ENCODE results near the gene UCP2.

Gene UCP2

GRCh38 chr11:73968356-73968966, 14.2 kb downstream of the UCP2 start:
- no peak for DNase-seq

- no peak for DNase-seq
Observed at GRCh38 chr11:73965764-73966121, 16.9 kb downstream of the UCP2 start.

- no peak for DNase-seq
Observed at GRCh38 chr11:73965076-73965763, 17.4 kb downstream of the UCP2 start.

- DNase-seq, result no peak
Observed at GRCh38 chr11:73963861-73964260, 18.8 kb downstream of the UCP2 start.

- no peak for DNase-seq
Observed at GRCh38 chr11:73962101-73962705, 20.4 kb downstream of the UCP2 start.

- DNase-seq, result no peak
Observed at GRCh38 chr11:73961321-73961720, 21.3 kb downstream of the UCP2 start.

GRCh38 chr11:73958521-73959141, 24.0 kb downstream of the UCP2 start:
- DNase-seq, result no peak

- DNase-seq, result no peak
Observed at GRCh38 chr11:73957654-73958361, 24.8 kb downstream of the UCP2 start.

GRCh38 chr11:73956876-73957653, 25.6 kb downstream of the UCP2 start:
- no peak for DNase-seq

- no peak for DNase-seq
Observed at GRCh38 chr11:73951797-73952196, 30.8 kb downstream of the UCP2 start.

GRCh38 chr11:73950869-73951710, 31.6 kb downstream of the UCP2 start, which contains the start of gene DNAJB13:
TSS of gene DNAJB13 (plus strand) at chr11:73951026. CDS start at chr11:73951070, 44 bp downstream.
- DNase-seq, result peak; percentile 25 to 55

- no peak for DNase-seq
Observed at GRCh38 chr11:73949912-73950311, 32.7 kb downstream of the UCP2 start.

GRCh38 chr11:73949246-73949645, 33.4 kb downstream of the UCP2 start:
- DNase-seq, result no peak

- no peak for DNase-seq
Observed at GRCh38 chr11:73946798-73947458, 35.7 kb downstream of the UCP2 start.

GRCh38 chr11:73945396-73945795, 37.2 kb downstream of the UCP2 start:
- DNase-seq, result no peak

GRCh38 chr11:73944901-73945300, 37.7 kb downstream of the UCP2 start:
- DNase-seq, result no peak

- no peak for DNase-seq
Observed at GRCh38 chr11:73944085-73944484, 38.6 kb downstream of the UCP2 start.

GRCh38 chr11:73942010-73942409, 40.6 kb downstream of the UCP2 start:
- DNase-seq, result no peak

GRCh38 chr11:73940801-73941570, 41.7 kb downstream of the UCP2 start:
- no peak for DNase-seq

- DNase-seq, result no peak
Observed at GRCh38 chr11:73939096-73939495, 43.5 kb downstream of the UCP2 start.

Measured in inflammatory macrophage treated with lipopolysaccharide for 1 hour (primary cell).